Activated CD4-positive, alpha-beta T cell treated with anti-CD3 and anti-CD28 coated beads, Interleukin-2, amount 50 U/mL, for 48 hours (primary cell): ENCODE data around the gene SIT1.
A peak's percentile ranks its signal among the peaks of the same experiment; 100 is the strongest.

Experiments
- DNase-seq, 2 experiments: peaks; one replicate each; pipeline ENCODE4 v3.0.0-alpha.2; 2020

Gene SIT1

GRCh38 chr9:35682051-35682450, 31.3 kb upstream of the SIT1 start:
- DNase-seq: no peak

DNA sequence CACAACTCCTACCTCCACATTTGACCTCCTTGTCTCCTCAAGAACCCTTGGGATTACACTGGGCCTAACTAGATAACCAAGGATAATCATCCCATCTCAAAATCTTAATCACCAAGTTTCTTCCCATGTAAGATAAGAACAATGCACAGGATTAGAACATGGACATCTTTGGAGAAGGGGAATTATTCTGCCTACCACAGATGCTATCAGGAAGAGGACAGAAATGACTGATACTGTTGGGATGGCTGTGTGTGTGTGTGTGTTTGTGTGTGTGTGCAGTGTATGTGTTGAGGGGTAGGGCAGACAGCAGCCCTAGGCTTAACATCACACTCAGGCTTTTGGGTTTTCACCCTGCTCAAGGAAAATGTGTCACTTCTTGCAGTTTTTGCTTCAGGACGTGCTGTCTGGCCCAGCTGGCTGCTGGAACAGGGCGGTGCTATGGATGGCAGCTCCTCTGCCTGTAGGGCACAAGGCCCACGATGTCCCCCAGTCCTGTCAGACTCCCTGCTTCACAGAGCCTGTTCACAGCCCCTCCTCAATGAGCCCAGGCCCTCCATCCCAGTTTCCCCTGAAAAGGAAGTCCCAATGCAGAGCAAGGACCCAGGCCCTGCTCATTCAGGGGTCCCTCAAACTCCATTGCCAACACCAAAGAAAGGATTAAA, 30.7 kb upstream of the SIT1 start:
- no peak for DNase-seq

- DNase-seq: no peak
Observed at GRCh38 chr9:35680331-35681105, 29.8 kb upstream of the SIT1 start.

GRCh38 chr9:35679766-35680330, 29.1 kb upstream of the SIT1 start:
- no peak for DNase-seq

GRCh38 chr9:35679091-35679490, 28.4 kb upstream of the SIT1 start:
- no peak for DNase-seq

- DNase-seq: peak; percentile 37 to 53
Observed at GRCh38 chr9:35675732-35676392, 25.1 kb upstream of the SIT1 start.

GRCh38 chr9:35675204-35675603, 24.5 kb upstream of the SIT1 start:
- no peak for DNase-seq

- DNase-seq: no peak
Observed at GRCh38 chr9:35674025-35674361, 23.3 kb upstream of the SIT1 start.

DNA sequence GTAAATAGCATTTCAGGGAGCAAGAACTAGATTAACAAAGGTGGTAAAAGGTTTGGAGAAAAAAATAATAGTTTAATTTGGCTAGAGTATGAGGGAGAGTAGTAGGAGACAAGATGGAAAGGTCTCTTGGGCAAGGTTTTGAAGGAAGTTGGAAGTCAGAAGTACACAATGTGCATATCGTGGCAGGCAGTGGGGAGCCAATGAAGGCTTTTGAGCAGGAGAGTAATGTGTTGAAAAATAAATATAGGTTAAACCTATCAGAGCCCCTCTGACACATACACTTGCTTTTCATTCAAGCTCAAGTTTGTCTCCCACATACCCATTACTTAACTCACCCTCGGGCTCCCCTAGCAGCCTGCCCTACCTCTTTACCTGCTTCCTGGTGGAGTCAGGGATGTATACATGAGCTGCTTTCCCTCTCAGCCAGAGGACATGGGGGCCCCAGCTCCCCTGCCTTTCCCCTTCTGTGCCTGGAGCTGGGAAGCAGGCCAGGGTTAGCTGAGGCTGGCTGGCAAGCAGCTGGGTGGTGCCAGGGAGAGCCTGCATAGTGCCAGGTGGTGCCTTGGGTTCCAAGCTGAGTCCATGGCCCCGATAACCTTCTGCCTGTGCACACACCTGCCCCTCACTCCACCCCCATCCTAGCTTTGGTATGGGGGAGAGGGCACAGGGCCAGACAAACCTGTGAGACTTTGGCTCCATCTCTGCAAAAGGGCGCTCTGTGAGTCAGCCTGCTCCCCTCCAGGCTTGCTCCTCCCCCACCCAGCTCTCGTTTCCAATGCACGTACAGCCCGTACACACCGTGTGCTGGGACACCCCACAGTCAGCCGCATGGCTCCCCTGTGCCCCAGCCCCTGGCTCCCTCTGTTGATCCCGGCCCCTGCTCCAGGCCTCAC, 22.6 kb upstream of the SIT1 start, which contains the start of gene CA9:
Gene CA9, plus strand, starts transcription at position 797 of the 893 bp plus-strand sequence. Its CDS starts 32 bp downstream, at position 829.
- no peak for DNase-seq

DNA sequence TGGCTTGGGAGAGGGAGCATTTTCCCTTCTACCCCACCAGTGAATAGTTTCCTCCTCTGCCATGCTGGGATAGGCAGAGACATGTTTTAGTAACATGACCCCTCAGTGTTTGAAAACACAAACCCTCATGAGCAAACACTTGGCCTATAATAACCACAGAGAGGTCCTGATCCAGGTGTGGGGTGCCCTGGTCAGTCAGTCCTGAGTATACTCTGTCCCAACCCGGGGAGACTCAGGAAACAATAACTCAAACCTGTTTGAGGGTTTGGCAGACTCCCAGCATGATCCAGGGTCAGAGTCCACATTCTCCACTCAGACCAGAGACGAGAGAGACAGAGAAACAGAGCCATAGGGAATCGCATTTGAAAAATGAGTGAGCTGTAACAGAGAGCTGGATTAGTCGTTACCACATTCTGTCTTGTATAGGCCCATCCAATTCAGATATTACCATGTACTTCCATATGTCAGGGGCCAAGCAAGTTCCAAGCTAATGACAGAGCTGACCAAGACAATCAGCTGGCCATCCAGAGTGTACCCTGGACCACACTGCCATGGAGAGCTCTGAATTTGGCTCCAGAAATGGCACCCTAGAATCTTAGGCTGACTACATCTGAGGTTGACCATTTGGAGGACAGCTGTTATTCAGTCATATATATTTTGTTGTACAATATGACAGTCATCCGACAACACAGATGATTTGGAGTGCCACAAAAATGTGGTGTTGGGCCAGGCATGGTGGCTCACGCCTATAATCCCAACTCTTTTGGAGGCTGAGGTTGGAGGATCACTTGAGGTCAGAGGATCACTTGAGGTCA, 18.8 kb upstream of the SIT1 start:
- DNase-seq: no peak

GRCh38 chr9:35667939-35668338, 17.2 kb upstream of the SIT1 start:
- DNase-seq: no peak

DNA sequence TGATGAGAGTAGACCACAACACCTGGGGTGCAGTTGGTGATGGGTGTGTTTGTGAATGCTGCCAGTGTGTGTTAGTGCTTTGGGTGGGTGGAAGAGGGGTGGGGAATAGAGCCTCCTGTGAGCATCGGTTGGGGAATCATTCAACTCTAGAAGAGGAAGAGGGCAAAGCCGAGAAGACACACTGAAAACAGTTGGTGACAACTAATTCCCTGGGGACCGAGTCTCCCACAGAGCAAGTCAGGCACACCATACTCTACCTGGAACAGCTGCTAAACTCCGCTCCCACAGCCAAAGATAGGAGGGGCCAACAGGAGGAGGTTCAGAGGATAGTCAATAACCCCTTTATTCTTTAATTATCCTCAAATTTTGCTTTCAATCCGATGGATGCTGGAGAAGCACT, 15.8 kb upstream of the SIT1 start:
- no peak for DNase-seq

- no peak for DNase-seq
Observed at GRCh38 chr9:35666045-35666444, 15.3 kb upstream of the SIT1 start.

GRCh38 chr9:35665471-35665818, 14.7 kb upstream of the SIT1 start:
- DNase-seq: no peak

- peak; percentile 83 to 87 for DNase-seq
Observed at GRCh38 chr9:35664531-35665470, 14.1 kb upstream of the SIT1 start, which contains the start of gene ARHGEF39. ARHGEF39 (minus strand) TSS chr9:35665195; CDS start chr9:35665169, 26 bp downstream.

DNA sequence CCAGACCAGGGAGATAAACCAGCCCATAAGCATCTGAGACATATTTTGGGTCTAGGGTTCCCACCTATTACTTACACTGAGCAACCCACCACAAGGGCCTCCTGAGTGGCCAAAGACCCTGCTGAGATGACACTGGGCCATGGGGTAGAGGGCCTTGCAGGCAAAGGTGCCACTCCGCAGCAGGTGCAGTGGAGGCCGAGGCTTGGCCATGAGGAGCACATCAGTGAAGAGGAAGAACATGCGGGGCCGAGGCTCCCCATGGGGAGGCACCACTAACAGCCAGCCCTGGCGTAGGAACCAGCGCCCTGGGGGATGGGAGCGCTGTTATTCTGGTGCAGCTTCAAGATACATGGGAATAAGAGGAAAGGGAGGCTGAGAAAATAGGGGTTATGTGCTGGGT, 11.7 kb upstream of the SIT1 start:
- DNase-seq: no peak

DNA sequence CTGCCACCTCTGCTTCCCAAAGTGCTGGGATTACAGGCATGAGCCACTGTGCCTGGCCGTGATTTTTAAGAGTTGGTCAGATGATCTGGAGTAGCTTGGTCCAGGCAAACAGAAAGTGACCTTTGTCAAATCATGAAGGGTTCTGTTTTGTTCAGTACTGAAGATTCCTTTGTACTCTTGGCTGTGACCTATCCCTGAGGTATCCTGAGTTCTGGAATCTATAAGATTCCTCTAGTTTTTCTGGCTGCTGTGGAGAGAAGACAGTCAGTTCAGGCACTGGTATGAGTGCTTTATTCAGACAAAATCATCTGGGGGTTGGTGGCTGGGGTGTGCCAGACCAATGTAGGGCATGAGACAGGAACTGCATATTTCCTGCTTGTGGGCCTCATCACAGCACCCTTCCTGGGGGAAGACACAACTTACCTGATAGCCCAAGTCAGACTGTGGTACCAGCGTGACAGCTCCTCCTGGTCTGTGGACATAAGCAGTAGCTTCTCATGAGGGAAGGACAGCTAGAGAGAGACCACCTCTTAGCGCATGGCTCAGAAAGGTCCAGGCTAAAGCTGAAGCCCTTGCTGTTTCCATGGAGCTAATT, 11.1 kb upstream of the SIT1 start:
- DNase-seq: no peak

GRCh38 chr9:35660966-35661415, 10.3 kb upstream of the SIT1 start:
- no peak for DNase-seq

- no peak for DNase-seq
Observed at GRCh38 chr9:35659340-35659739, 8.6 kb upstream of the SIT1 start.

DNA sequence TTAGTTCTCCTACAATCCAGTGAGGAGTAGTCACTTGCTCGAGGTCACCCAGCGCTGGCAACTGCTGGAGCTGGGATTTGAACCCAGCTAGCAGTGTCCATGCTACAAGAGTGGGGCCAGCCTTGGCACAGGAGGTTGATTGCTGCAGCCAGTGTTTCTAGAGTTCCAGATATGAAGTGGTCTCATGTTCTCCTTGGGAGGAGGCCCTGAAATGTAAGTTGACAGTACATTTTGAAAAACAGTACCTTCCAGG, 8.2 kb upstream of the SIT1 start:
- DNase-seq: peak in 1 of 2 experiments; percentile 36
